NCI-H446 (cell line): Measurements from ENCODE around the gene DCAF11.
A peak's percentile ranks its signal among the peaks of the same experiment; 100 is the strongest.

Experiments used
- DNase-seq, 2 experiments: peaks; one replicate each; lab custom pipeline; 2025; lab: John Stamatoyannopoulos, UW

DCAF11 gene

GRCh38 chr14:24121210-24121609 is 6.6 kb downstream of the DCAF11 start:
- DNase-seq, result no peak

- DNase-seq, result no peak
Observed at GRCh38 chr14:24122416-24122815, 7.8 kb downstream of the DCAF11 start.

- no peak for DNase-seq
Observed at GRCh38 chr14:24122898-24123297, 8.3 kb downstream of the DCAF11 start.

GRCh38 chr14:24123424-24124417 is 9.1 kb downstream of the DCAF11 start:
- DNase-seq, result no peak

- DNase-seq, result no peak
Observed at GRCh38 chr14:24126939-24127338, 12.4 kb downstream of the DCAF11 start.

GRCh38 chr14:24127673-24128072 is 13.1 kb downstream of the DCAF11 start:
- no peak for DNase-seq

- DNase-seq, result no peak
Observed at GRCh38 chr14:24129410-24129998, 14.9 kb downstream of the DCAF11 start.

- DNase-seq, result no peak
Observed at GRCh38 chr14:24130380-24130716, 15.8 kb downstream of the DCAF11 start, which contains the start of gene FITM1. TSS of gene FITM1 (plus strand) at chr14:24130659. CDS start at chr14:24131564, 905 bp downstream.

- DNase-seq, result no peak
Observed at GRCh38 chr14:24130717-24131548, 16.4 kb downstream of the DCAF11 start.

- DNase-seq, result no peak
Observed at GRCh38 chr14:24131549-24131966, 17.0 kb downstream of the DCAF11 start.

- no peak for DNase-seq
Observed at GRCh38 chr14:24132061-24132685, 17.6 kb downstream of the DCAF11 start.

- DNase-seq, result no peak
Observed at GRCh38 chr14:24132976-24133375, 18.4 kb downstream of the DCAF11 start.

- no peak for DNase-seq
Observed at GRCh38 chr14:24133735-24134134, 19.2 kb downstream of the DCAF11 start.

- DNase-seq, result no peak
Observed at GRCh38 chr14:24135584-24135833, 20.9 kb downstream of the DCAF11 start.

- DNase-seq, result peak; percentile 65 to 94
Observed at GRCh38 chr14:24135834-24136683, 21.5 kb downstream of the DCAF11 start, which contains the start of gene PSME1. TSS of gene PSME1 (plus strand) at chr14:24136194. CDS start at chr14:24136263, 69 bp downstream.

- DNase-seq, result no peak
Observed at GRCh38 chr14:24136684-24137528, 22.3 kb downstream of the DCAF11 start.

- DNase-seq, result no peak
Observed at GRCh38 chr14:24137529-24138395, 23.2 kb downstream of the DCAF11 start.

- DNase-seq, result no peak
Observed at GRCh38 chr14:24138396-24139271, 24.1 kb downstream of the DCAF11 start.
